ENCODE results near the gene EPHX1. TPM values are rescaled to one million over a fixed set of nuclear protein-coding genes. Genes with fewer than 3 reads are reported as not detected.

EPHX1 gene
- total RNA-seq, 1 experiment from 2014 or later: 54.6 TPM

GRCh38 chr1:225811622-225812487 is 1.9 kb downstream of the EPHX1 start:
- ChIA-PET POLR2A (ENCODE audit: unreplicated experiment) (no interaction called here), CTCF (no interaction called here)
- peak overlapping the region; percentile 87 for H3K4me3 ChIP-seq (ENCODE audit: low read length)
- peak overlapping the region; percentile 88 for H3K4me2 ChIP-seq (ENCODE audit: low read length)
- no TSS peak for BruUV-seq (replicated peaks)
- peaks cover 26% of the 10 kb centered on the region for H3K4me1 ChIP-seq (ENCODE audit: insufficient read depth, low read length)
- H3K9me3 ChIP-seq (ENCODE audit: low read length): no peaks in the 10 kb centered on the region
- ATAC-seq: no peak
- H3K9ac ChIP-seq (ENCODE audit: low read length): 0 out of 2 replicates have a peak overlapping the region, but pooled peaks have one; percentile 68
- TF ChIP-seq CTCF (conservative IDR thresholded peaks at IDR 0.05; ENCODE audit: low read depth, low read length) (peak; percentile 80), EZH2phosphoT487 (IDR thresholded peaks at IDR 0.05; ENCODE audit: borderline replicate concordance, low read length) (no peak)
- intact Hi-C loops (cut with micrococcal nuclease): no loop called here
- no peaks in the 10 kb centered on the region for H3K36me3 ChIP-seq (ENCODE audit: low read depth, low read length)
- peak; percentile 50 for DNase-seq
- no peaks in the 10 kb centered on the region for H3K9me2 ChIP-seq (replicated peaks; ENCODE audit: low read length)
- no peak overlapping the region for H3K27ac ChIP-seq (ENCODE audit: low read length)
- no peak overlapping the region for H2AFZ ChIP-seq (ENCODE audit: low read length)
- H3K79me2 ChIP-seq (ENCODE audit: low read length): peaks cover 54% of the 10 kb centered on the region
- H4K20me1 ChIP-seq (ENCODE audit: low read length): no peaks in the 10 kb centered on the region
- no peaks in the 10 kb centered on the region for H3K27me3 ChIP-seq (ENCODE audit: low read length)
- no peaks in the 10 kb centered on the region for H3F3A ChIP-seq (ENCODE audit: low read length, unreplicated experiment)

- H3K27me3 ChIP-seq (ENCODE audit: low read length): no peaks in the 10 kb centered on the region
- DNase-seq: no peak
- H3K79me2 ChIP-seq (ENCODE audit: low read length): peaks cover 58% of the 10 kb centered on the region
- H3K27ac ChIP-seq (ENCODE audit: low read length): no peak overlapping the region
- CTCF ChIA-PET: no interaction called here
- intact Hi-C loops (cut with micrococcal nuclease): no loop called here
- BruUV-seq (replicated peaks): no TSS peak
- no peaks in the 10 kb centered on the region for H4K20me1 ChIP-seq (ENCODE audit: low read length)
- no peak overlapping the region for H3K4me3 ChIP-seq (ENCODE audit: low read length)
- H3F3A ChIP-seq (ENCODE audit: low read length, unreplicated experiment): no peaks in the 10 kb centered on the region
- POLR2A ChIA-PET (ENCODE audit: unreplicated experiment): no interaction called here
- peaks cover 33% of the 10 kb centered on the region for H3K4me1 ChIP-seq (ENCODE audit: insufficient read depth, low read length)
- no peak overlapping the region for H3K9ac ChIP-seq (ENCODE audit: low read length)
- no peak overlapping the region for H3K4me2 ChIP-seq (ENCODE audit: low read length)
- no peaks in the 10 kb centered on the region for H3K9me2 ChIP-seq (replicated peaks; ENCODE audit: low read length)
- no peak overlapping the region for H2AFZ ChIP-seq (ENCODE audit: low read length)
- no peak for ATAC-seq
- TF ChIP-seq CTCF (conservative IDR thresholded peaks at IDR 0.05; ENCODE audit: low read depth, low read length) (no peak), EZH2phosphoT487 (IDR thresholded peaks at IDR 0.05; ENCODE audit: borderline replicate concordance, low read length) (no peak), EZH2 (IDR thresholded peaks at IDR 0.05; ENCODE audit: low read length, unreplicated experiment) (no peak)
- no peaks in the 10 kb centered on the region for H3K9me3 ChIP-seq (ENCODE audit: low read length)
- no peaks in the 10 kb centered on the region for H3K36me3 ChIP-seq (ENCODE audit: low read depth, low read length)
These were observed 2.7 kb downstream of the EPHX1 start for GRCh38 chr1:225812488-225813213.
